Parathyroid adenoma (tissue), 2 donors: ENCODE measurements around the gene GAS7.

Source experiments
- H2AFZ ChIP-seq: fragments of 300-600 bp; sonication (generic); one replicate; pipeline ENCODE4 v1.7.0; 2017; ENCODE audit warnings: antibody characterized with exemption, mild to moderate bottlenecking
- H3K27ac ChIP-seq: fragments of 300-600 bp; sonication (generic); one replicate; pipeline ENCODE4 v1.7.0; 2017
- H3K27me3 ChIP-seq: fragments of 300-600 bp; sonication (generic); one replicate; pipeline ENCODE4 v1.7.0; 2017; ENCODE audit warnings: low read length; ENCODE audit not compliant: control insufficient read depth, insufficient read depth
- H3K36me3 ChIP-seq: fragments of 300-600 bp; sonication (generic); one replicate; pipeline ENCODE4 v1.7.0; 2017; ENCODE audit warnings: low read length; ENCODE audit not compliant: control insufficient read depth, insufficient read depth
- H3K4me1 ChIP-seq: fragments of 300-600 bp; sonication (generic); one replicate; pipeline ENCODE4 v1.7.0; 2017; ENCODE audit warnings: control low read depth
- H3K4me2 ChIP-seq: fragments of 300-600 bp; sonication (generic); one replicate; pipeline ENCODE4 v1.7.0; 2017; ENCODE audit warnings: low read length
- H3K4me3 ChIP-seq: fragments of 300-600 bp; sonication (generic); one replicate; pipeline ENCODE4 v1.7.0; 2017; ENCODE audit warnings: low read depth, low read length
- H3K79me2 ChIP-seq: fragments of 300-600 bp; sonication (generic); one replicate; pipeline ENCODE4 v1.7.0; 2017; ENCODE audit warnings: control low read depth
- H3K9ac ChIP-seq: fragments of 300-600 bp; sonication (generic); one replicate; pipeline ENCODE4 v1.7.0; 2017; ENCODE audit warnings: mild to moderate bottlenecking
- H3K9me3 ChIP-seq: fragments of 300-600 bp; sonication (generic); one replicate; pipeline ENCODE4 v1.7.0; 2017; ENCODE audit warnings: low read length; ENCODE audit not compliant: control insufficient read depth
- TF ChIP-seq, protein P1 (sequence below): fragments of 300-600 bp; sonication (generic); IDR thresholded peaks from one replicate; pipeline ENCODE4 v1.7.0; 2017; ENCODE audit warnings: antibody characterized with exemption, mild to moderate bottlenecking
- donor health status: primary hyperparathyroidism.

Gene GAS7

DNA sequence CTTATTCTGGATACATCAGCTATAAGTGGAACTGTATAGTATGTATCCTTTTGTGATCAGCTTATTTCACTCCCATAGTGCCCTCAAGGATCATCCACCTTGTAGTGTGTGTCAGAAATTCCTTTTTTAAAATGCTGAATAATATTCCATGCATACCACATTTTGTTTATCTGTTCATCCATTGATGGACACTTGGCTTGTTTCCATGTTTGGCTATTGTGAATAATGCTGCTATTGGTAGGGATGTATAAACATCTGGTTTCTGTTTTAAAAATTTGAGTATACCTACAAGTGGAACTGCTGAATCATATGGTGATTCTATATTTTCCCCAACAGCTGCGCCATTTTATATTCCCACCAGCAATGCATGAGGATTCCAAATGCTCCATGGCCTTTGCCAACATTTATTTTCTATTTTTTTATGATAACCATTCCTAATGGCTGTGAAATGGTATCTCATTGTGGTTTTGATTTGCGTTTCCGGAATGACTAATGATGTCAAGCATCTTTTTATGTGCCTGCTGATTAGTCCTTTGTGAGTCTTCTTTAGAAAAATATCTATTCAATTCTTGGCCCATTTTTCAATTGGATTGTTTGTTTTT lies 304.9 kb downstream of the GAS7 start:
- Histone ChIP-seq H3K27me3 (no peaks in the 10 kb centered on the region), H3K36me3 (no peaks in the 10 kb centered on the region), H3K4me3 (no peak overlapping the region), H3K79me2 (no peaks in the 10 kb centered on the region), H3K9me3 (no peaks in the 10 kb centered on the region), H3K4me1 (no peaks in the 10 kb centered on the region), H3K27ac (no peak overlapping the region), H2AFZ (no peak overlapping the region), H3K4me2 (no peak overlapping the region), H3K9ac (no peak overlapping the region)
- TF ChIP-seq, protein P1, sequence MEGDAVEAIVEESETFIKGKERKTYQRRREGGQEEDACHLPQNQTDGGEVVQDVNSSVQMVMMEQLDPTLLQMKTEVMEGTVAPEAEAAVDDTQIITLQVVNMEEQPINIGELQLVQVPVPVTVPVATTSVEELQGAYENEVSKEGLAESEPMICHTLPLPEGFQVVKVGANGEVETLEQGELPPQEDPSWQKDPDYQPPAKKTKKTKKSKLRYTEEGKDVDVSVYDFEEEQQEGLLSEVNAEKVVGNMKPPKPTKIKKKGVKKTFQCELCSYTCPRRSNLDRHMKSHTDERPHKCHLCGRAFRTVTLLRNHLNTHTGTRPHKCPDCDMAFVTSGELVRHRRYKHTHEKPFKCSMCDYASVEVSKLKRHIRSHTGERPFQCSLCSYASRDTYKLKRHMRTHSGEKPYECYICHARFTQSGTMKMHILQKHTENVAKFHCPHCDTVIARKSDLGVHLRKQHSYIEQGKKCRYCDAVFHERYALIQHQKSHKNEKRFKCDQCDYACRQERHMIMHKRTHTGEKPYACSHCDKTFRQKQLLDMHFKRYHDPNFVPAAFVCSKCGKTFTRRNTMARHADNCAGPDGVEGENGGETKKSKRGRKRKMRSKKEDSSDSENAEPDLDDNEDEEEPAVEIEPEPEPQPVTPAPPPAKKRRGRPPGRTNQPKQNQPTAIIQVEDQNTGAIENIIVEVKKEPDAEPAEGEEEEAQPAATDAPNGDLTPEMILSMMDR, result no peak

DNA sequence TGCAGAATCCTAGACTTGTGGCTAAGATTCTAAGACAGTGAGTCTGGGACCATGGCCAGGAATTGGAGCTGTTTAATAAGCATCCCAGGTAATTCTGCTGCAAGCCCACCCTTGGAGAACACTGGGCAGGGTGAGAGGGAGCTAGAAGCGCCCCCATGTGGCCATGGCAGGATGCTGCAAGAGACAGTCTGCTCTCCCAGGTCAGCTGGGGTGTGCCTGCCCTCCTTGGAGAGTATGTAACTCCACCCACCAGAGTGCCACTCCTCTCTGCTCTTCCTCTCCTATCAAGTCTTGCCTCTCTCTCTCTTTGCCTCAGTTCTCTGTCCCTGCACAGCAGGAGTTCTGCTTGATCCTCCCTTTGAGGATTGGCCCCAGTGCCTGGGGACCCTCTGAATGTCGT lies 308.3 kb downstream of the GAS7 start:
- TF ChIP-seq, protein P1, result no peak
- Histone ChIP-seq H3K4me3 (no peak overlapping the region), H2AFZ (no peak overlapping the region)

GRCh38 chr17:9887508-9887907 lies 310.9 kb downstream of the GAS7 start:
- Histone ChIP-seq H3K27ac (no peak overlapping the region), H3K4me1 (no peaks in the 10 kb centered on the region), H3K9ac (no peak overlapping the region), H3K4me2 (no peak overlapping the region), H3K4me3 (no peak overlapping the region), H3K27me3 (no peaks in the 10 kb centered on the region), H2AFZ (no peak overlapping the region), H3K9me3 (no peaks in the 10 kb centered on the region), H3K79me2 (no peaks in the 10 kb centered on the region), H3K36me3 (no peaks in the 10 kb centered on the region)
- TF ChIP-seq, protein P1, result no peak

More for the DNA sequence above, 308.3 kb downstream of the GAS7 start:
- H3K27me3 ChIP-seq, result no peaks in the 10 kb centered on the region
- H3K9ac ChIP-seq, result no peak overlapping the region
- H3K79me2 ChIP-seq, result no peaks in the 10 kb centered on the region
- no peak overlapping the region for H3K4me2 ChIP-seq
- H3K36me3 ChIP-seq, result no peaks in the 10 kb centered on the region
- H3K4me1 ChIP-seq, result no peaks in the 10 kb centered on the region
- no peak overlapping the region for H3K27ac ChIP-seq
- no peaks in the 10 kb centered on the region for H3K9me3 ChIP-seq

- Histone ChIP-seq H3K9me3 (no peaks in the 10 kb centered on the region), H2AFZ (no peak overlapping the region), H3K27me3 (no peaks in the 10 kb centered on the region), H3K36me3 (no peaks in the 10 kb centered on the region), H3K4me2 (no peak overlapping the region), H3K79me2 (no peaks in the 10 kb centered on the region), H3K27ac (no peak overlapping the region), H3K4me3 (no peak overlapping the region), H3K4me1 (no peaks in the 10 kb centered on the region), H3K9ac (no peak overlapping the region)
- TF ChIP-seq, protein P1, result no peak
These were observed 312.1 kb downstream of the GAS7 start for GRCh38 chr17:9886141-9886930.
